Kidney (tissue), 14 donors: ENCODE results near the gene FUZ. TPM values are rescaled to one million over a fixed set of nuclear protein-coding genes. Genes with fewer than 3 reads are reported as not detected.

Source experiments
- DNase-seq, 5 donors: peaks; one replicate each; pipeline ENCODE4 v3.0.0-alpha.2; 2013 to 2020
- FAIRE-seq: peaks from 2 replicates; lab custom pipeline; 2012; peaks lifted over from hg19 to GRCh38; lab: Jason Lieb, UNC
- H3K27ac ChIP-seq, 2 donors: one replicate each; pipeline ENCODE4 v1.7.0; 2013; ENCODE audit warnings: low read depth in 2 of 2, low read length in 2 of 2, inconsistent platforms in 1 of 2
- H3K27me3 ChIP-seq: one replicate; pipeline ENCODE4 v1.7.1; 2013; ENCODE audit warnings: low read length, inconsistent platforms; ENCODE audit not compliant: control insufficient read depth, insufficient read depth
- H3K36me3 ChIP-seq, 3 donors: one replicate each; pipeline versions ENCODE4 v1.7.0 to v1.7.1; 2013; ENCODE audit warnings: low read length in 3 of 3, control low read depth in 1 of 3, inconsistent platforms in 1 of 3; ENCODE audit not compliant: insufficient read depth in 3 of 3, control insufficient read depth in 2 of 3
- H3K4me1 ChIP-seq, 3 donors: one replicate each; pipeline versions ENCODE4 v1.7.0 to v1.7.1; 2013; ENCODE audit warnings: low read length in 3 of 3, inconsistent platforms in 1 of 3, low read depth in 1 of 3; ENCODE audit not compliant: control insufficient read depth in 2 of 3, insufficient read depth in 2 of 3
- H3K4me3 ChIP-seq, 3 donors: one replicate each; pipeline versions ENCODE4 v1.7.0 to v1.8.1; 2013; ENCODE audit warnings: low read length in 3 of 3, control low read depth in 1 of 3, inconsistent platforms in 1 of 3
- H3K9ac ChIP-seq, 3 donors: one replicate each; pipeline versions ENCODE4 v1.7.0 to v1.7.1; 2013; ENCODE audit warnings: low read length in 3 of 3, control low read depth in 1 of 3, inconsistent platforms in 1 of 3
- H3K9me3 ChIP-seq, 3 donors: one replicate each; pipeline versions ENCODE4 v1.7.0 to v1.7.1; 2013; ENCODE audit warnings: low read length in 3 of 3, control low read depth in 1 of 3, inconsistent platforms in 1 of 3; ENCODE audit not compliant: control insufficient read depth in 2 of 3, insufficient read depth in 1 of 3
- CTCF ChIP-seq: IDR thresholded peaks from 3 replicates; pipeline ENCODE4 v1.5.1; 2012; ENCODE audit warnings: mild to moderate bottlenecking, moderate library complexity, borderline replicate concordance; ENCODE audit not compliant: insufficient read depth; ENCODE audit errors: extremely low read depth
- intact Hi-C: fragments of 100-400 bp; cut with DNase I; formaldehyde crosslinking; loops from one replicate; pipeline ENCODE4 v1.11.1; 2022
- polyA plus RNA-seq: library from polyadenylated mRNA; stranded (reverse); fragments of 350-450 nt; fragmentation: Illumina TruSeq; extraction: RNeasy Lipid Tissue Mini Kit (QIAGEN cat#74804); gene quantifications from one replicate; pipeline ENCODE4 v1.2.3, GENCODE V29; 2014; ENCODE audit warnings: low read depth, low replicate concordance; ENCODE audit not compliant: insufficient read depth
- total RNA-seq: library from RNA; stranded (reverse); fragmentation: NEBNext Ultra II Directional; extraction: Animal tissue kit (Norgen Biotek cat#: 25700); gene quantifications from one replicate; pipeline ENCODE4 v1.2.1, GENCODE V29; 2021
- donor health status: control.
- donor health status: control.
- donor health status: control.
- donor health status: control.
- donor health status: control.
- donor health status: DM: yes; HTN: yes; CAD: no.
- donor health status: Normal renal cell carcinoma (clear cell type).

Gene FUZ
- total and polyA plus RNA-seq, 2 donors from 2014 or later, result 26.9 to 51.2 TPM

GRCh38 chr19:49829721-49830120 lies 16.6 kb upstream of the FUZ start:
- FAIRE-seq (no peak), DNase-seq (no peak)
- no peak overlapping the region for H3K27ac ChIP-seq
- H3K9ac ChIP-seq, result no peak overlapping the region
- peaks cover 0 to 38% (median 10%) of the 10 kb centered on the region in 3 donors for H3K36me3 ChIP-seq
- no peaks in the 10 kb centered on the region for H3K4me1 ChIP-seq
- intact Hi-C loops, result no loop called here
- H3K9me3 ChIP-seq, result no peaks in the 10 kb centered on the region
- H3K4me3 ChIP-seq, result no peak overlapping the region
- H3K27me3 ChIP-seq, result no peaks in the 10 kb centered on the region
- TF ChIP-seq CTCF, result no peak

GRCh38 chr19:49829200-49829599 lies 16.1 kb upstream of the FUZ start:
- H3K27ac ChIP-seq, result no peak overlapping the region
- no peak overlapping the region for H3K4me3 ChIP-seq
- H3K27me3 ChIP-seq, result no peaks in the 10 kb centered on the region
- H3K4me1 ChIP-seq, result no peaks in the 10 kb centered on the region
- TF ChIP-seq CTCF, result no peak
- DNase-seq (no peak), FAIRE-seq (no peak)
- H3K9ac ChIP-seq, result no peak overlapping the region
- intact Hi-C loops, result no loop called here
- H3K36me3 ChIP-seq, result peaks cover 0 to 37% (median 8%) of the 10 kb centered on the region in 3 donors
- no peaks in the 10 kb centered on the region for H3K9me3 ChIP-seq

GRCh38 chr19:49827034-49827433 lies 13.9 kb upstream of the FUZ start:
- no peak for TF ChIP-seq CTCF
- intact Hi-C loops, result no loop called here
- Histone ChIP-seq H3K9me3 (no peaks in the 10 kb centered on the region), H3K27ac (no peak overlapping the region), H3K9ac (no peak overlapping the region), H3K27me3 (no peaks in the 10 kb centered on the region), H3K4me3 (no peak overlapping the region), H3K4me1 (no peaks in the 10 kb centered on the region), H3K36me3 (peaks cover 2 to 32% (median 8%) of the 10 kb centered on the region in 3 donors)
- FAIRE-seq, result no peak
- no peak for DNase-seq

- Histone ChIP-seq H3K27ac (no peak overlapping the region), H3K4me3 (no peak overlapping the region), H3K36me3 (peaks cover 2 to 24% (median 7%) of the 10 kb centered on the region in 3 donors), H3K9me3 (no peaks in the 10 kb centered on the region), H3K4me1 (no peaks in the 10 kb centered on the region), H3K27me3 (no peaks in the 10 kb centered on the region), H3K9ac (no peak overlapping the region)
- intact Hi-C loops, result no loop called here
- FAIRE-seq (no peak), DNase-seq (no peak)
- TF ChIP-seq CTCF, result no peak
Measured at GRCh38 chr19:49824662-49825061, 11.6 kb upstream of the FUZ start.
